DMS 273 treated with DMSO at 0.1 percent for 48 hours (cell line): ENCODE results near the gene KCNT1.

Source experiments
- DNase-seq: peaks from one replicate; lab custom pipeline; 2025; lab: John Stamatoyannopoulos, UW

The KCNT1 gene

GRCh38 chr9:135673941-135674340, 28.0 kb upstream of the KCNT1 start:
- DNase-seq, result no peak

GRCh38 chr9:135674977-135675376, 27.0 kb upstream of the KCNT1 start:
- DNase-seq, result no peak

- no peak for DNase-seq
Measured at GRCh38 chr9:135676891-135677290, 25.1 kb upstream of the KCNT1 start.

- DNase-seq, result no peak
Measured at GRCh38 chr9:135677641-135678168, 24.3 kb upstream of the KCNT1 start.

- no peak for DNase-seq
Measured at GRCh38 chr9:135678236-135679017, 23.6 kb upstream of the KCNT1 start.

- no peak for DNase-seq
Measured at GRCh38 chr9:135680056-135680455, 21.9 kb upstream of the KCNT1 start.

- no peak for DNase-seq
Measured at GRCh38 chr9:135681161-135681560, 20.8 kb upstream of the KCNT1 start.

GRCh38 chr9:135683401-135684034, 18.5 kb upstream of the KCNT1 start:
- DNase-seq, result no peak

GRCh38 chr9:135684691-135685090, 17.3 kb upstream of the KCNT1 start:
- no peak for DNase-seq

- DNase-seq, result no peak
Measured at GRCh38 chr9:135687216-135687615, 14.8 kb upstream of the KCNT1 start.

- DNase-seq, result no peak
Measured at GRCh38 chr9:135689011-135689410, 13.0 kb upstream of the KCNT1 start.

- no peak for DNase-seq
Measured at GRCh38 chr9:135690836-135691570, 11.0 kb upstream of the KCNT1 start.

GRCh38 chr9:135692410-135692809, 9.6 kb upstream of the KCNT1 start:
- no peak for DNase-seq

- DNase-seq, result no peak
Measured at GRCh38 chr9:135693265-135693664, 8.7 kb upstream of the KCNT1 start.

GRCh38 chr9:135693771-135694170, 8.2 kb upstream of the KCNT1 start:
- DNase-seq, result no peak

GRCh38 chr9:135694414-135694813, 7.6 kb upstream of the KCNT1 start:
- DNase-seq, result no peak

- no peak for DNase-seq
Measured at GRCh38 chr9:135695036-135695435, 6.9 kb upstream of the KCNT1 start.

GRCh38 chr9:135695642-135696041, 6.3 kb upstream of the KCNT1 start:
- DNase-seq, result no peak

- no peak for DNase-seq
Measured at GRCh38 chr9:135696446-135696845, 5.5 kb upstream of the KCNT1 start.

GRCh38 chr9:135697226-135697625, 4.8 kb upstream of the KCNT1 start:
- DNase-seq, result no peak

- no peak for DNase-seq
Measured at GRCh38 chr9:135698236-135698635, 3.7 kb upstream of the KCNT1 start.

GRCh38 chr9:135698767-135699166, 3.2 kb upstream of the KCNT1 start:
- no peak for DNase-seq

GRCh38 chr9:135699440-135699839, 2.5 kb upstream of the KCNT1 start, which contains the start of gene SOHLH1:
SOHLH1 (minus strand) TSS chr9:135699481; CDS start chr9:135699467, 14 bp downstream.
- no peak for DNase-seq
